HepG2 (cell line): ENCODE measurements around the gene PIK3CA. TPM values are rescaled to one million over a fixed set of nuclear protein-coding genes. Genes with fewer than 3 reads are reported as not detected.

Experiments used
- ATAC-seq: fragments of 200-7000 bp; cut with Tn5 transposase; 3 replicates; pipeline ENCODE4 v1.9.1; 2020; ENCODE audit warnings: mild to moderate bottlenecking, moderate library complexity
- BruUV-seq: library from RNA; stranded (reverse); fragments of 400-500 nt; replicated peaks from 2 replicates; lab custom pipeline; 2021; lab: Mats Ljungman, UMichigan
- CTCF ChIA-PET: fragments of 300-600 bp; formaldehyde crosslinking; extraction: SDS; loops from one replicate; lab custom pipeline; 2021; ENCODE audit warnings: low total read pairs, inconsistent platforms, low intra/inter-chr PET ratio; lab: Yijun Ruan, JAX
- POLR2A ChIA-PET: fragments of 350-600 bp; sonication (Branson Sonifier 250); formaldehyde crosslinking; loops from one replicate; lab custom pipeline; 2020; ENCODE audit warnings: antibody characterized with exemption, inconsistent platforms; lab: Yijun Ruan, JAX
- DNase-seq: peaks from one replicate; pipeline ENCODE4 v3.0.0-alpha.2; 2015; ENCODE audit warnings: low spot score
- FAIRE-seq: peaks from 3 replicates; lab custom pipeline; 2011; peaks lifted over from hg19 to GRCh38; lab: Jason Lieb, UNC
- H2AFZ ChIP-seq: one replicate; pipeline ENCODE4 v1.6.1; 2011; ENCODE audit warnings: low read length, inconsistent platforms
- H3K27ac ChIP-seq: fragments of 300-600 bp; 3 replicates; pipeline ENCODE4 v1.8.0; 2011; ENCODE audit warnings: mixed run types, mild to moderate bottlenecking, mixed read lengths, low read length, inconsistent platforms; ENCODE audit not compliant: insufficient read depth; ENCODE audit errors: extremely low read length
- H3K27me3 ChIP-seq, 2 experiments: fragments of 200-600 bp in 1 of 2; 2 replicates in 1 of 2; 3 replicates in 1 of 2; pipeline versions ENCODE4 v1.6.0 to v1.8.0; 2011; ENCODE audit warnings: low read length in 2 of 2, mild to moderate bottlenecking in 2 of 2, moderate library complexity in 2 of 2, inconsistent platforms in 1 of 2; ENCODE audit not compliant: insufficient read depth in 2 of 2, control insufficient read depth in 1 of 2
- H3K36me3 ChIP-seq, 2 experiments: fragments of 200-600 bp in 1 of 2; replicated peaks in 1 of 2; 2 replicates in 1 of 2; 3 replicates in 1 of 2; pipeline versions ENCODE4 v1.5.1 to v1.8.0; 2011; ENCODE audit warnings: low read length in 2 of 2, inconsistent platforms in 1 of 2; ENCODE audit not compliant: insufficient read depth in 2 of 2, control insufficient read depth in 1 of 2
- H3K4me1 ChIP-seq: 2 replicates; pipeline ENCODE4 v1.5.1; 2012; ENCODE audit warnings: low read length, inconsistent platforms; ENCODE audit not compliant: insufficient read depth
- H3K4me2 ChIP-seq: 2 replicates; pipeline ENCODE4 v1.6.0; 2011; ENCODE audit warnings: low read depth, low read length, inconsistent platforms
- H3K4me3 ChIP-seq, 3 experiments: fragments of 200-600 bp in 1 of 3; sonication (generic), shearing (Covaris generic) in 1 of 3; replicated peaks in 1 of 3; 2 replicates each; pipeline ENCODE4 v1.5.1; 2011 to 2016; ENCODE audit warnings: low read length in 3 of 3, inconsistent platforms in 2 of 3, low read depth in 2 of 3, mild to moderate bottlenecking in 2 of 3, control low read depth in 1 of 3, mixed read lengths in 1 of 3; ENCODE audit not compliant: insufficient read depth in 1 of 3
- H3K79me2 ChIP-seq: one replicate; pipeline ENCODE4 v1.6.1; 2011; ENCODE audit warnings: low read length, inconsistent platforms; ENCODE audit not compliant: insufficient read depth
- H3K9ac ChIP-seq: 2 replicates; pipeline ENCODE4 v1.6.0; 2011; ENCODE audit warnings: mild to moderate bottlenecking, low read depth, low read length, inconsistent platforms; ENCODE audit not compliant: insufficient read depth
- H3K9me3 ChIP-seq: 2 replicates; pipeline ENCODE4 v1.5.1; 2012; ENCODE audit warnings: mild to moderate bottlenecking, low read length
- H4K20me1 ChIP-seq: 2 replicates; pipeline ENCODE4 v1.6.0; 2011; ENCODE audit warnings: inconsistent platforms, mild to moderate bottlenecking, low read length, moderate library complexity; ENCODE audit not compliant: insufficient read depth
- ETV6 ChIP-seq: sonication (generic); formaldehyde crosslinking; conservative IDR thresholded peaks from 2 replicates; pipeline ENCODE4 v1.4.0; 2020; ENCODE audit warnings: missing genetic modification reagents
- MAFF ChIP-seq: IDR thresholded peaks from 2 replicates; pipeline ENCODE4 v1.6.1; 2011; ENCODE audit warnings: low read depth, low read length, improper control_type of control experiment
- MAFG ChIP-seq: sonication (generic); formaldehyde crosslinking; IDR thresholded peaks from 2 replicates; pipeline ENCODE4 v1.5.1; 2020; ENCODE audit warnings: mild to moderate bottlenecking, missing genetic modification reagents
- MAFK ChIP-seq, 2 experiments: IDR thresholded peaks in 1 of 2; conservative IDR thresholded peaks in 1 of 2; 2 replicates each; pipeline ENCODE4 v1.6.1; 2011; ENCODE audit warnings: improper control_type of control experiment in 2 of 2, low read length in 2 of 2
- U2AF2 ChIP-seq: fragments of 200-400 bp; formaldehyde crosslinking; IDR thresholded peaks from 2 replicates; pipeline ENCODE4 v1.6.1; 2017; ENCODE audit warnings: low read depth, mild to moderate bottlenecking, low read length
- ZNF251 ChIP-seq: sonication (generic); formaldehyde crosslinking; IDR thresholded peaks from 2 replicates; pipeline ENCODE4 v1.9.0; 2021; ENCODE audit warnings: mild to moderate bottlenecking, missing genetic modification reagents
- ZNF460 ChIP-seq: sonication (generic); formaldehyde crosslinking; IDR thresholded peaks from 2 replicates; pipeline ENCODE4 v1.5.1; 2020; ENCODE audit warnings: missing genetic modification reagents, mild to moderate bottlenecking, borderline replicate concordance
- WGBS: methylation state at CpG from one replicate; pipeline ENCODE4 v1.1.6; 2017; ENCODE audit warnings: low lambda C conversion rate; 5-methylcytosine and 5-hydroxymethylcytosine counted together
- in situ Hi-C: cut with HindIII; loops from 2 replicates; pipeline ENCODE4 v1.10.0; 2017; ENCODE audit warnings: low pct_unique_long_range_greater_than_20kb; ENCODE audit not compliant: extremely low pct_ligation_motif_present
- intact Hi-C: fragments of 100-400 bp; cut with micrococcal nuclease; formaldehyde crosslinking; loops from one replicate; pipeline ENCODE4 v1.10.0; 2022; ENCODE audit not compliant: unreplicated experiment
- polyA plus RNA-seq, 8 experiments: library from polyadenylated mRNA; depleted of rRNA in 3 of 8; stranded (reverse) in 7 of 8; unstranded in 1 of 8; fragments of >200 nt; fragmentation: Illumina TruSeq in 4 of 8; extraction: Trizol in 4 of 8; gene quantifications; 2 replicates each; pipeline versions ENCODE4 v1.2.1 to v1.2.3, GENCODE V29; 2011 to 2016; ENCODE audit warnings: low read depth in 4 of 8, missing spikeins in 1 of 8, mixed read lengths in 1 of 8; ENCODE audit not compliant: insufficient read depth in 1 of 8
- total RNA-seq, 5 experiments: library from RNA; depleted of rRNA; stranded (reverse); fragments of >200 nt; fragmentation: Illumina TruSeq; extraction: Trizol; gene quantifications; 2 replicates each; pipeline ENCODE4 v1.2.3, GENCODE V29; 2016; ENCODE audit warnings: low read depth in 1 of 5

PIK3CA gene
- total and polyA plus RNA-seq, 2 of the 13 experiments (the other 11 are each of a cell fraction or from before 2014, with no cell fraction given), result 5.7 to 11.4 TPM

- Histone ChIP-seq H3K4me2 (no peak overlapping the region), H3K4me1 (no peaks in the 10 kb centered on the region), H3K27me3 (no peaks in the 10 kb centered on the region), H3K36me3 (no peaks in the 10 kb centered on the region), H3K4me3 (no peak overlapping the region), H2AFZ (no peak overlapping the region), H3K27ac (no peak overlapping the region), H3K79me2 (no peaks in the 10 kb centered on the region), H3K9ac (no peak overlapping the region), H4K20me1 (no peaks in the 10 kb centered on the region), H3K9me3 (no peaks in the 10 kb centered on the region)
- DNase-seq (no peak), FAIRE-seq (no peak), ATAC-seq (no peak)
- in situ Hi-C loops, result no loop called here
- WGBS, result 51% methylated on average over 6 of the region's 6 CpGs
- ChIA-PET CTCF (no interaction called here), POLR2A (no interaction called here)
- BruUV-seq, result no TSS peak
- intact Hi-C loops, result no loop called here
- no peak for TF ChIP-seq U2AF2
- 0 out of 2 replicates have a peak, but pooled peaks have one; percentile 13 for TF ChIP-seq ZNF460
Measured at GRCh38 chr3:179286331-179286730, 138.2 kb downstream of the PIK3CA start.

- Histone ChIP-seq H4K20me1 (no peaks in the 10 kb centered on the region), H3K79me2 (no peaks in the 10 kb centered on the region), H3K36me3 (no peaks in the 10 kb centered on the region), H3K27ac (no peak overlapping the region), H3K4me2 (no peak overlapping the region), H3K9ac (no peak overlapping the region), H3K9me3 (no peaks in the 10 kb centered on the region), H3K4me3 (no peak overlapping the region), H3K27me3 (no peaks in the 10 kb centered on the region), H3K4me1 (peaks cover 16% of the 10 kb centered on the region), H2AFZ (no peak overlapping the region)
- DNase-seq (no peak), FAIRE-seq (no peak), ATAC-seq (no peak)
- ChIA-PET POLR2A (no interaction called here), CTCF (no interaction called here)
- in situ Hi-C loops, result no loop called here
- 40% methylated on average over 4 of the region's 4 CpGs for WGBS
- TF ChIP-seq MAFK (conservative IDR thresholded peaks at IDR 0.05 in 1 of 2, IDR thresholded peaks at IDR 0.05 in 1 of 2; ENCODE audit: low read length in 2 of 2), result peak; percentile 97 to 98
- no peak for TF ChIP-seq ETV6
- TF ChIP-seq ZNF251, result no peak
- TF ChIP-seq MAFG (CRISPR knock-in tag), result 0 out of 2 replicates have a peak, but pooled peaks have one; percentile 35
- TF ChIP-seq MAFF, result peak; percentile 98
- no TSS peak for BruUV-seq
- intact Hi-C loops, result loop anchor here (2.0 kb wide), 1 partner anchor 20 kb away; no protein-coding TSS in a partner anchor
Measured at GRCh38 chr3:179288845-179289244, 140.7 kb downstream of the PIK3CA start.
